Stimulated activated CD4-positive, alpha-beta T cell treated with anti-CD3 and anti-CD28 coated beads, Interleukin-2, amount 100 ng/mL, for 4 hours (primary cell): ENCODE measurements around the gene EFNB1.

Source experiments
- DNase-seq: peaks from one replicate; pipeline ENCODE4 v3.0.0-alpha.2; 2020; ENCODE audit warnings: low read depth

Gene EFNB1

GRCh38 chrX:68843992-68844391 is 15.2 kb downstream of the EFNB1 start:
- DNase-seq: no peak

GRCh38 chrX:68844581-68844980 is 15.8 kb downstream of the EFNB1 start:
- DNase-seq: no peak

GRCh38 chrX:68846536-68846935 is 17.7 kb downstream of the EFNB1 start:
- no peak for DNase-seq

- DNase-seq: no peak
Observed at GRCh38 chrX:68847172-68847571, 18.4 kb downstream of the EFNB1 start.

- DNase-seq: no peak
Observed at GRCh38 chrX:68848189-68848940, 19.5 kb downstream of the EFNB1 start.

- DNase-seq: no peak
Observed at GRCh38 chrX:68851082-68851481, 22.3 kb downstream of the EFNB1 start.

GRCh38 chrX:68852046-68852445 is 23.2 kb downstream of the EFNB1 start:
- DNase-seq: no peak

GRCh38 chrX:68853665-68854251 is 24.9 kb downstream of the EFNB1 start:
- no peak for DNase-seq

GRCh38 chrX:68865300-68865699 is 36.5 kb downstream of the EFNB1 start:
- DNase-seq: no peak

GRCh38 chrX:68865926-68866325 is 37.1 kb downstream of the EFNB1 start:
- DNase-seq: no peak

GRCh38 chrX:68867458-68868112 is 38.8 kb downstream of the EFNB1 start:
- no peak for DNase-seq

- DNase-seq: no peak
Observed at GRCh38 chrX:68868316-68868715, 39.5 kb downstream of the EFNB1 start.

- DNase-seq: no peak
Observed at GRCh38 chrX:68868902-68869800, 40.3 kb downstream of the EFNB1 start.

GRCh38 chrX:68870357-68870756 is 41.5 kb downstream of the EFNB1 start:
- no peak for DNase-seq

GRCh38 chrX:68872171-68872570 is 43.4 kb downstream of the EFNB1 start:
- no peak for DNase-seq

- no peak for DNase-seq
Observed at GRCh38 chrX:68874076-68874475, 45.3 kb downstream of the EFNB1 start.

GRCh38 chrX:68876731-68877130 is 47.9 kb downstream of the EFNB1 start:
- DNase-seq: no peak

- DNase-seq: no peak
Observed at GRCh38 chrX:68877606-68878005, 48.8 kb downstream of the EFNB1 start.

- no peak for DNase-seq
Observed at GRCh38 chrX:68878977-68879645, 50.3 kb downstream of the EFNB1 start.

- DNase-seq: no peak
Observed at GRCh38 chrX:68880846-68881552, 52.2 kb downstream of the EFNB1 start.

GRCh38 chrX:68881911-68882310 is 53.1 kb downstream of the EFNB1 start:
- no peak for DNase-seq
